Activated CD8-positive, alpha-beta memory T cell treated with anti-CD3 and anti-CD28 coated beads for 1 hour (primary cell): ENCODE data around the gene SP5.
"Not testable (repeated sequence)": the region's sequence is repeated elsewhere in the genome, so short reads cannot be mapped to it uniquely, and the experiment has no call there.

ENCODE experiments used
- DNase-seq, 2 donors: peaks; one replicate each; pipeline ENCODE4 v3.0.0-alpha.2; 2020; ENCODE audit warnings: low read depth in 1 of 2; ENCODE audit errors: extremely low read depth in 1 of 2

The SP5 gene

DNA sequence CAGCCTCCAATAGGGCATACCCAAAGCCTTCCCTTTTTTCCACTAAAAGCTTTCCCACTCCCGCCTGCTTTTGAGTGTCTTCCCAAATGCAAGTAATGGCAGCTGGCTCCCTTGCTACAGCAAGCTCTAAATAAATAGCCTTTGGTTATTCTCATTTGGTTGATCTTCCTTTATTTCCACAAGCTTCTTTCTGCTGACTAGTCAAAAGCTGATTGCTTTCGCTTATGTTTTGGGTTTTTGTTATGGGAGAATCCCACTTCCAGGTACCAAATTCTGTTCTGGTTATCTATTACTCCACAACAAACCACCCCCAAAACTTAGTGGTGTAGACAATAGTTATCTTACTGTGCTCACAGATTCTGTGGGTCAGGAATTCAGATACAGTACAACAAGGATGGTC lies 22.3 kb downstream of the SP5 start:
- DNase-seq: no peak

GRCh38 chr2:170737821-170738220 lies 22.7 kb downstream of the SP5 start:
- no peak for DNase-seq

DNA sequence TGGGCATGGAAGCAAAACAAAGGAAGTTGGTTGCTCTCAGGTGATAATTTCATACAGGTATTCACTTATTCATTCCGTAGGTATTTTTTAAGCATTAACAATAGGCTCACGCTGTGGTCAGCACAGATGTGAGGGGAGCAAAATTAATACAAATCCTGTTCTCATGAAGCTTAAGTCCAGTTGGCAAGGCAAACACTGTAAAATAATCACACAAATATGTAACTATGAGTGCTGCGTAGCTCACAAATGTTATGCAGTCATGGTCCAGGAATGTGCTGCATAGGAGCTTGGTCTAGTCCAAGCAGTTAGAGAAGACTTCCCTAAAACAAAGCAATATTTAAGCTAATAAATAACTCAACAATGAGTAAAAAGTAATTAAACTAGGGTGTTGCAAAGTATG lies 23.9 kb downstream of the SP5 start:
- no peak for DNase-seq

DNA sequence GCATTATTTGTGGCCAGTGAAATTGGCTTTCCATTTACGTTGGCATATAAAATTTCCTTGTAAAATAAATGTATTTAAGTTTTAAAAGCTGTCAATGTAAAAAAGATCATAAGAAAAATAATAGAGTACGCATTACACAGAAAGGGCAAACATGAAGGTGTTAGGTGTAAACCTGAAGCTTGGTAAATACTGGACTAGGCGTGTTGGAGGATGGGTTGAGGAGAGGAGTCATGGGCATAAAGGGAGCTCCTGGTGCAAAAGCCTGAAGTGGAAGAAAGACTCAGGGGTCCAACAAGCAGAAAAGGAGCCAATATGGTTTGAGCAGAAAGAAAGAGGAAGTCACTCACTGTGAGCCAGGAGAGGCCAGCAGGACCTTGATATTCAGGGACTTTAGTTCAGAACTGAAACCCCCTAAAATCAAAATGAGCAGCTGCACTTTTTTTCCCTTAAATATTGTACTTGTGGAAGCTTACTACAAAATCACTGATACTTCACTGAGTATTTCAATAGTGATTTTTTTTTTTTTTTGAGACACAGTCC lies 24.4 kb downstream of the SP5 start:
- DNase-seq: no peak

GRCh38 chr2:170740660-170741059 lies 25.5 kb downstream of the SP5 start:
- DNase-seq: no peak

DNA sequence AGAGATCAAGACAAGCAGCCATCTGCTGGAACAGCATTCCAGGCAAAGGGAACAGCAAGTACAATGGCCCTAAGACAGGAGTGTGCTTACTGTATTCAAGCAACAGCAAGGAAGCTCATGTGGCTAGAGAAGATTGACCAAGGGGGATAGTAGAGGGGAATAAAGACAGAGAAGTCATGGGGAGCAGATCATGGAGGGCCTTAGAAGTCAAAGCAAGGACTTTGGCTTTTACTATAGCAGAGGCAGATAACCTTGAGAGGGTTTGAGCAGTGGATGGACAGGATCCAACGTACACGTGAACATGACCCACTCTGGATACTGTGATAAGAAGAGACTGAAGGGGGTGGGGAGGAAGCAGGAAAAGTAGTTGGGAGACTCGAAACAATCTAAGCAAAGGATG lies 26.9 kb downstream of the SP5 start:
- no peak for DNase-seq

GRCh38 chr2:170742896-170743529 lies 27.9 kb downstream of the SP5 start:
- DNase-seq: no peak

- no peak for DNase-seq
Measured at GRCh38 chr2:170743530-170744239, 28.5 kb downstream of the SP5 start.

- no peak for DNase-seq
Measured at GRCh38 chr2:170744248-170745002, 29.3 kb downstream of the SP5 start.

DNA sequence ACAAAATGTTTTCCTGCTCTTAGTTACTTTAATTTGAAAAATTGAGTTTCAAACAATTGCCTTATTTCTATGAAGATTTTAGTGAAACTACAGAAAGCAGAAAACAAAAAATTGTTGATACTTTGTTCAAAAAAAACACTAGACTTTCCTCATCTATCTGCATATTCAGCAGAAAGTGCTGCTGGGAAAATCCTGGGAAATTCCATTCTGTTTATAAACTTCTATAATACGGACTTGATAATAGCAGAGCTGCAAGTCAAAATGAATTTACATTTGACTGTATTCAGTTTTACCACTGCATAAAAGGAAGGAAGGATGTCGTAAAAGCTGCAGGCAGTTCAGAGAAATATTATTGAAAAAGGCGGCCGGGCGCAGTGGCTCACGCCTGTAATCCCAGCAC lies 30.2 kb downstream of the SP5 start:
- no peak for DNase-seq

- no peak for DNase-seq
Measured at GRCh38 chr2:170747921-170748320, 32.8 kb downstream of the SP5 start.

DNA sequence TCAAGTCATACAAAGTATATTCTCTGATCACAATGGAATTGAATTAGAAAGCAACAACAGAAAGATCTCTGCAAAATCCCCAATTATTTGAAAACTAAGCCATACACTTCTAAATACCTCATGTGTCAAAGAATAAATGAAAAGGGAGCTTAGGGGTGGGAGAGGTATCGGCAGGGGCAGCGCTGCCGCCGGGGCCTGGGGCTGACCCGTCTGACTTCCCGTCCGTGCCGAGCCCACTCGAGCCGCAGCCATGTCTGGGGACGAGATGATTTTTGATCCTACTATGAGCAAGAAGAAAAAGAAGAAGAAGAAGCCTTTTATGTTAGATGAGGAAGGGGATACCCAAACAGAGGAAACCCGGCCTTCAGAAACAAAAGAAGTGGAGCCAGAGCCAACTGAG lies 36.4 kb downstream of the SP5 start:
- not testable (repeated sequence) for DNase-seq

GRCh38 chr2:170761572-170761971 lies 46.4 kb downstream of the SP5 start:
- no peak for DNase-seq

- no peak for DNase-seq
Measured at GRCh38 chr2:170762760-170763159, 47.6 kb downstream of the SP5 start.

- no peak for DNase-seq
Measured at GRCh38 chr2:170763232-170763631, 48.1 kb downstream of the SP5 start.

GRCh38 chr2:170764880-170765261 lies 49.7 kb downstream of the SP5 start:
- no peak for DNase-seq

- DNase-seq: no peak
Measured at GRCh38 chr2:170766693-170767092, 51.6 kb downstream of the SP5 start.
